T-helper 2 cell treated with Interferon-gamma antibody and Interleukin-4, amounts not matched to agents 5 μg/mL and 100 μg/mL, for 36 hours (primary cell): ENCODE data around the gene HEYL.
A peak's percentile ranks its signal among the peaks of the same experiment; 100 is the strongest.

Experiments used
- DNase-seq: peaks from one replicate; pipeline ENCODE4 v3.0.0; 2021; ENCODE audit warnings: low spot score
- H3K27ac Mint-ChIP-seq: one replicate; pipeline ENCODE4 v1.8.0; 2021; ENCODE audit warnings: mild to moderate bottlenecking, mixed read lengths
- H3K27me3 Mint-ChIP-seq: one replicate; pipeline ENCODE4 v1.8.0; 2021; ENCODE audit warnings: low read depth, mixed read lengths
- H3K36me3 Mint-ChIP-seq: one replicate; pipeline ENCODE4 v1.8.0; 2021; ENCODE audit warnings: low read depth, mixed read lengths
- H3K4me1 Mint-ChIP-seq: one replicate; pipeline ENCODE4 v1.8.0; 2021; ENCODE audit warnings: low read depth, mixed read lengths
- H3K4me3 Mint-ChIP-seq: one replicate; pipeline ENCODE4 v1.8.0; 2022; ENCODE audit warnings: mild to moderate bottlenecking, moderate library complexity, mixed read lengths
- H3K9me3 Mint-ChIP-seq: one replicate; pipeline ENCODE4 v1.8.0; 2021; ENCODE audit warnings: mixed read lengths

The HEYL gene

DNA sequence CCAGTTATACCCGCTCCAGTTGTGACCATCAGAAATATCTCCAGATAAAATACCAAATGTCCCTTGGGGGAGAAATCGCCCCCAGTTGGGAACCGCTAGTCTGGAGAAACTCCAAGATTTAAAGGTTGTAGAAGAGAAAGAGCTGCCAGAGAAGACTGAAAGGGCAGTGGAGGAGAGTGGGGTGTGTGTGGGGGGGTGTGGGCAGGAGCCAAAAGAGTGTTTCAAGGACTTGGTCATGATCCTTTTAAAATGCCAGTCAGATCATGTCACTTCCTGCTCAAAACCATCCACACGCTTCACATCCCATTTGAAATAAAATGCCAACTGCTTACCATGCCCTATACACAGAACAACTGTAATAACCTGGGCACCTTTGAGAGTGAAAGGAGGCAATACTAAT, 3.4 kb upstream of the HEYL start:
- Mint-ChIP-seq H3K27me3 (peaks cover 34% of the 10 kb centered on the region), H3K4me3 (no peak overlapping the region), H3K27ac (no peak overlapping the region), H3K36me3 (no peaks in the 10 kb centered on the region), H3K9me3 (no peaks in the 10 kb centered on the region), H3K4me1 (peaks cover 3% of the 10 kb centered on the region)
- no peak for DNase-seq

DNA sequence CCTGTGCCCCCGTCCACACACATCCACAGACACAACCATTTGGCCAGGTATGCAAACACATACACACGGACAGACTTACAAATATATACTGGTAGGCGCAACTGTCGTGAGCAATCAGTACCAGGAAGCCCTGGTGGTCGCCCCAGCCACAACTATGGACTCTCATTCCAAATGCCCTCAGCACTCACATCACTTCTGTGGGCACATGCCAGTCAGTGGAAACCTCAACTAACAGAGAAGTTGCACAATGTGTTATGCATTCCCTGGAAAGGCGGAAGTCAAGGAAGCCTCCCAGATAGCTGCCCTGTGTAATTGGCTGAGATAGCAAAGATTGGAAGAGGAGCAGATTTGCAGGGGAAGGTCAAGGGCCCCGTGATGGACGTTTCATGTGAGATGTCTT, 1.4 kb upstream of the HEYL start:
- no peak for DNase-seq
- no peaks in the 10 kb centered on the region for H3K9me3 Mint-ChIP-seq
- peaks cover 3% of the 10 kb centered on the region for H3K4me1 Mint-ChIP-seq
- H3K27ac Mint-ChIP-seq: no peak overlapping the region
- no peaks in the 10 kb centered on the region for H3K36me3 Mint-ChIP-seq
- no peak overlapping the region for H3K4me3 Mint-ChIP-seq
- peaks cover 36% of the 10 kb centered on the region for H3K27me3 Mint-ChIP-seq

DNA sequence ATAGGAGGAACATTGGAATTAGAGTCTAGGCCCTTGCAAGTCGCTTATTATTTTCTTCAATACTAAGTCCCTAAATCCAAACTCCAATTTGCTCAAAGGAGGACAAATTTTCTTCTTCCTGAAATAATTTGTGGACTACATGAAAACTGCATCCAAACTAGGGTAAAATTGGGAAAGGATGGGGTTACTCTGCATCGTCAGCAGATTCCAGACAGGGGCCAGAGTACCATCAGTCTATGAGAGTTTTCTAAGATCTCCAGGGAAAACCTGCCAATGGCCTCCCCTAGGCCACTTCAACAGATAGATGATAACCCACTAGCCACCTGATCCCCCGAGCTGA, 508 bp downstream of the HEYL start:
- no peak for DNase-seq
- H3K9me3 Mint-ChIP-seq: no peaks in the 10 kb centered on the region
- peak overlapping the region; percentile 54 for H3K4me3 Mint-ChIP-seq
- peaks cover 34% of the 10 kb centered on the region for H3K27me3 Mint-ChIP-seq
- peaks cover 3% of the 10 kb centered on the region for H3K4me1 Mint-ChIP-seq
- no peak overlapping the region for H3K27ac Mint-ChIP-seq
- H3K36me3 Mint-ChIP-seq: no peaks in the 10 kb centered on the region

DNA sequence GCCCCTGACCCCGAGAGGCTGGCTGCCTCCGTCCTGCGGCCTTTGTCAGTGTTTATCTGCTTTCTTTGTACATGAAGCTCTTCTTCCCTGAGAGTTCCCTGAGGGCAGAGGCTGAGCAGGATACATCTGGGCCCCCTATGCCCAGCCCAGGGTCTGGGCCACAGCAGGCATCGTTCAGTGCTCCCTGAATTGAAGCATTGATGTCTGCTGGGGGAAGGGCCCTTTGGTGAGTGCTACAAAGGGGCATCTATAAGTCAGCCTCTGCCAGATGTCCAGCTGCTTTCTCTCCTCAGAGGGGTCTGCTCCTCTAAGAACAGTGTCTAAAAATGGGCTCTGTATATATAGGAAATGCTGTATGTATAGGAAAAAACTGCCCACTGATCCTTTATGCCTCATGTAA, 2.1 kb downstream of the HEYL start:
- peaks cover 25% of the 10 kb centered on the region for H3K27me3 Mint-ChIP-seq
- no peak overlapping the region for H3K27ac Mint-ChIP-seq
- no peak overlapping the region for H3K4me3 Mint-ChIP-seq
- H3K9me3 Mint-ChIP-seq: no peaks in the 10 kb centered on the region
- DNase-seq: no peak
- peaks cover 6% of the 10 kb centered on the region for H3K4me1 Mint-ChIP-seq
- no peaks in the 10 kb centered on the region for H3K36me3 Mint-ChIP-seq

DNA sequence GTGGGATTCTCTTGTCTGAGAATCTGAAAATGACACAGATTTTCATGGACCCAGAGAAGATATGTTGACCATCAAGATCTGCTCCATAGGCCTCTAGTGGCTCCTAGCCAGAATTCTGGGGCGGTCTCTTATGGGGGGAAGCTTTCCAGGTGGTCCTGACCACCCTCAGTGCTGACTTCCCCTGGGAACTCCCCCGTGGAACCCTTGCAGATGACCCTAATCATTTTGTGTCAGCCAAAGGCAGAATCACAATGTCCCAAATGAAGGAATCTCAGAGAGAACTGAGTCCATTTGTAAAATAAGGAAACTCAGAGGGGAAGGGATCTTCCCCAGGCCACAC, 3.6 kb downstream of the HEYL start:
- Mint-ChIP-seq H3K27me3 (peaks cover 22% of the 10 kb centered on the region), H3K9me3 (no peaks in the 10 kb centered on the region), H3K4me1 (peaks cover 16% of the 10 kb centered on the region), H3K27ac (no peak overlapping the region), H3K4me3 (no peak overlapping the region), H3K36me3 (no peaks in the 10 kb centered on the region)
- DNase-seq: no peak

DNA sequence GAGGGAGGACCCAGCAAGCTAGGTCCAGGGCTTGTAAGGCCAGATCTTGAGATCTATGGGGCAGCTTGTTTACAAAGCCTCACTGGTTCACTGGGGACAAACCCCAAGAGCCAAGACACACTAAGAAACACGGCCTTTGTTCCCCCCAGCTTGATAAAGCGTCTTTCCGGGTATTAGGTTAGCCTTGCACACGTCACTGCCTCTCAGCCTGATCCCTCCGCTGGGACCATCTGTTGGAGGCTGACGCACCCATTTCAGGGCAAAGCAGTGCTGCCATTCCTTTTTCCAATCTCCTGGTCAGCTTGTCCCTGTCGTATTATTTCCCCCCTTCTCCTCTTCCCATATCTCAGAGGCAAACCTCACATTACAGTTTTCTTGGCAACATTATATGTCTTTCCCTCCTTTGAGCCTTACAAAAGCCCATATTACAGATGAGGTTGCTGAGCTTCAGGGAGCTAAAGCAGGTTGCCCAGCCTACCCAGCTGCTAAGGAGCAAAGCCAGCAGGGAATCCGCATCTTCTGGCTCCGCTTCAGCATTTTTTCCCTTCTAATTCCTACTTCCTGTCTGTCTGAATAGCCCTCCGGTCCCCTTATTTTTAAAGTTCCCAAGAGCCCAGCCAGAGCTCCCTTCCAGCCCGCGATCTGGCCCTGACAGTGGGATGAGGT, 4.1 kb downstream of the HEYL start:
- no peaks in the 10 kb centered on the region for H3K9me3 Mint-ChIP-seq
- no peaks in the 10 kb centered on the region for H3K36me3 Mint-ChIP-seq
- peaks cover 19% of the 10 kb centered on the region for H3K27me3 Mint-ChIP-seq

DNA sequence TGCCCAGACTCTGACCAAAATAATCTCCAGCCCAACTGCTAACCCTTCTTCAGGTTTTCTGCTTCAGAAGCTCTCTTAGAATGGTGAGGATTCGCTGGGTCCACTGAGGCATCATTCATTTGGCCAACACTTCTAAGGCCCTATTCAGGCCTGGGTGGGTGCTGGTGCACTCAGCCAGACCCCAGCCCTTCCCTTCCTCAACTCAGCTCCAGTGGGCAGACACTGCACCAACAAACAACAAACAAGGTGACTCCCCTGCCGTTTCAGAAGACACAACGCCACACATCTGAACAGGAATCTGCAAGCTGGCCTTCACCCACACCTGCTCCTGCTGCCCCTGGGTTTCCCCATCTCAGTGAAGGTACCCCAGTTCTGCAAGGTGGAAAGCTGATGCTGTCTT, 6.0 kb downstream of the HEYL start:
- Mint-ChIP-seq H3K27me3 (peaks cover 11% of the 10 kb centered on the region), H3K9me3 (no peaks in the 10 kb centered on the region), H3K4me1 (peaks cover 13% of the 10 kb centered on the region), H3K36me3 (no peaks in the 10 kb centered on the region), H3K27ac (no peak overlapping the region), H3K4me3 (no peak overlapping the region)
- DNase-seq: no peak

More for the DNA sequence above, 4.1 kb downstream of the HEYL start:
- no peak for DNase-seq
- Mint-ChIP-seq H3K27ac (no peak overlapping the region), H3K4me3 (no peak overlapping the region), H3K4me1 (peaks cover 16% of the 10 kb centered on the region)

DNA sequence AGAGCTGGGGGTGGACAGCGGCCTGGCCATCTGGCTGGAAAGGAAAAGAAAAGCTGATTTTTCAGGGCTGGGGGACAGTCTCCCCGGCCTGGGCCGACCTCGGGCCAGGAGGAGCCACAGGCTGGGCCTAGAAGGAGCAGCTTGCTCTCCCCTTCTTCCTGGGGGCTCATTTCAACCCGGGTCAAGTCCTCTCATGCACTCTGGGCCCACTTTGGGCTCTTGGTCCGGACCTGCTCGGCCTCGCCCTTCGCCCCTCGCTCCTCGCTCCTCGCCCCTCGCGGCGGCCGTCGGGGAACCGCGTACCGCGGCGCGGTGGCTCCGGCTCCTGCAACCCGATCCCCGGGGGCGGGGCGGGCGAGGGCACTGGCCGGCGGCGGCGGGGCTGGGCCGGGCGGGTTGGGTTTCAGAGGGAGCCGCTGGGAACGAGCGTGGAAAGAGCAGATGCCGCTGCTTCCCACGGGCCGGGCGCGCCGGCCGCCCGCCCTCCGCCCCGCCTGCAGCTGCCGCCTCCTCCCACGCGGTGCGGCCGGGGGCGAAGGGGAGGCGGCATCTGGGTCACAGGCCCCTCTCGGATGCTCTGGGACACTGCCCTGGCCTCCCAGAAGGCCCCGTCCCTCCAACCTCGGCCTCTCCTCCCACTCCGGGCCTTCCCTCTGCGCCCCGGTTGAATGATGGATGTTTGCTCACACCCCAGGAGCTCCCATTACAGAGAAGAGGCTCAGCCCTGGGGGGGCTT, 6.6 kb downstream of the HEYL start:
- peaks cover 13% of the 10 kb centered on the region for H3K4me1 Mint-ChIP-seq
- H3K36me3 Mint-ChIP-seq: no peaks in the 10 kb centered on the region
- no peak overlapping the region for H3K27ac Mint-ChIP-seq
- no peak overlapping the region for H3K4me3 Mint-ChIP-seq
- no peaks in the 10 kb centered on the region for H3K9me3 Mint-ChIP-seq
- H3K27me3 Mint-ChIP-seq: peaks cover 6% of the 10 kb centered on the region
- DNase-seq: no peak

DNA sequence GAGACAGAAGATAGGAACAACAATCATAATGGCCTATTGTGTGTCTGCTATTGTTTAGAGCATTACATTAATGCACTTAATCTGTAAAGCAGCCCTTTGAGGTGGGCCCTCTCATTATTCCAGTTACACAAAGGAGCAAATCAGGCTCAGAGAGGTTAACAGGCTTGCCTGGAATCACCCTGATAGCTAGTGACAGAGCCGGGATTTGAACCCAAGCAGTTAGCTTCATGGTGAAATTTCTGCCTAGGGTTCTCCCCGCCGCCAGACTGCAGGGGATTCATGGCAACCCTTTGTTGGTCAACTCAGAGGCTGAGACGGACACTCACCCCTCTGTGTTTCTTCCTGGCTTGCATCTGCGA, 7.1 kb downstream of the HEYL start:
- no peak overlapping the region for H3K27ac Mint-ChIP-seq
- no peaks in the 10 kb centered on the region for H3K9me3 Mint-ChIP-seq
- H3K36me3 Mint-ChIP-seq: no peaks in the 10 kb centered on the region
- H3K4me3 Mint-ChIP-seq: no peak overlapping the region
- H3K27me3 Mint-ChIP-seq: peaks cover 3% of the 10 kb centered on the region
- peaks cover 13% of the 10 kb centered on the region for H3K4me1 Mint-ChIP-seq
- DNase-seq: no peak

DNA sequence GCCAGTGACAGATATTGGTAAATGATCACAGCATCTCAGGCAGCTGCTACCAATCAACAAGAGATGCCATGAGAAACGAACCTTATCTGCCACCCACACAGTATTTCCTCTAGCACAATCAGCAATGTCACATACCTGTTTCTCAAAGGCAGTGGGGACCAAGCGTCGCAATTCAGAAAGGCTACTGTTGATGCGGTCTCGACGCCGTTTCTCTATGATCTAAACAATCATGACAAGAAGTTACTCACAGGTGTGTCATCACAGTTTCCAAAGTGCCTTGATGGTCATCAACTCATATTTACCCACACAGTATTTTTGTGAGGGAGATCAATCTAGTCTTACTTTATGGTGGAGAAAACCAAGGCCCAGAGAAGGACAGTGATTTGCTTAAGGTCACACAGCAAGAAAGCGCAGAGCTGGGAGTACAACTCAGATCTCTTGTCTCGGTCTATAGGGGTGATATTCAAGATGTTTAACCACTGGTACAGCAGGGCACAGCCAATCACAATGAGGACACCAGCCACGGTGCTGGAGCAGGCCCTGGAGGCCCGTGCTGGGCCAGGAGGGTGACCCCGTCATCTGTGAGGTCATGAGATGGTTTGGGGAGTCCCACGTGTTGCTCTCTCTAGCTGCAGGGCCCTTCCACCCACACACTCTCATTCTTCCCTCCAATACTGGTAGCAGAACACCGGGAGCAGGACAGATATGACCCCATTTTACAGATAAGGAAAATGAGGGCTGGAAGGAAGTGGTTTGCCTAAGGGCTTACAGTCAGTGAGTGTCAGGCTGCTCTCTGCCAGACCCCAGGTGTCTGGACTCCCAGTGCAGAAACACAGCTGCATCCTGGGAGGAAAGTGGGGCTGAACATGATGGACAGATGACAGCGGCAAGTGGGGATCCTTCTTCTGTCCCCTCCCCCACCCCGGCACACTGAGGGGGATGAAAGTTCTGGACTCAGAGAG, 7.8 kb downstream of the HEYL start:
- no peak overlapping the region for H3K27ac Mint-ChIP-seq
- H3K9me3 Mint-ChIP-seq: no peaks in the 10 kb centered on the region
- peaks cover 3% of the 10 kb centered on the region for H3K27me3 Mint-ChIP-seq
- H3K36me3 Mint-ChIP-seq: no peaks in the 10 kb centered on the region
- H3K4me1 Mint-ChIP-seq: peaks cover 13% of the 10 kb centered on the region
- no peak overlapping the region for H3K4me3 Mint-ChIP-seq
- DNase-seq: peak; percentile 54

DNA sequence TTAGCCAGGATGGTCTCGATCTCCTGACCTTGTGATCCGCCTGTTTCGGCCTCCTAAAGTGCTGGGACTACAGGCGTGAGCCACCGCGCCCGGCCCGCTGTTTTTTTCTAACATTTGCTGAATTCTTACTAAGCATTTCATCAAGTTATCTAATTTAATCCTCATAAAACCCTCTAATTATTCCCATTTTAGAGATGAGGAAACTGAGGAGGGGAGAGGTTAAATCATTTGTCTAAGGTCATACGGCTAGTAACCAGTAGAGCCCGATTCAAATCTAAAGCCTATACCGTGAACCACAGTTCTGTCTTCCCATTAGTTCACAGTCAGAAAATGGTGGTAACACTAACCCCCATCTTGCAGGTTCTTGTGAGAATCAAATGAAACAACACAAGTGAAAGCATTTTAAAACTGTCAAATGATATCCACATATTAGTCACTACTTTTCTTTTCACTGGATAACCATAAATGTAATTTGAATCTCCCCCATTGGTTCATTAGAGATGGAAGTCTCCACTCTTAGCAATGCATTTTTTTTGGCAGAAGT, 10.6 kb downstream of the HEYL start:
- Mint-ChIP-seq H3K27me3 (peaks cover 1% of the 10 kb centered on the region), H3K4me1 (peaks cover 13% of the 10 kb centered on the region), H3K9me3 (no peaks in the 10 kb centered on the region)

DNA sequence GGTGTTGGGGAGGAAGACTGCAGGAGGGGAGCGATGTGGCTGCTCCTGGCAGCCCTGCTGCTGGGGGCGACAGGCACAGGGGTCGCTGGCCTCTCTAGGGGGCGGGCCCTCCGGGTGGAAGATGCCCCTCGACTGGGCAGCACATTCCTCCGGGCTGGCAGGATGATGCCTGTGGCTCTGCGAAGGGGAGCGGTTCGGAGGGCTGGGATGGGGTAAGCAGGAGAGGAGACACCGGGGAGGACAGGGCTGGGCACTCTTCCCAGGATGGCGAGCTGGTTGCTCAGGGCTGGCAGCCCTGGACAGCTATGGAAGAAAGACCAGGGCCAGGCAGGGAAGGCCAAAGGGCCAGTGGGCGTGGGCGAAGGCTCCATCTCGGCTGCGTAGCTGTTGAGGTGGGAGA, 12.8 kb downstream of the HEYL start:
- Mint-ChIP-seq H3K27ac (no peak overlapping the region), H3K4me1 (peaks cover 7% of the 10 kb centered on the region), H3K36me3 (no peaks in the 10 kb centered on the region), H3K27me3 (peaks cover 1% of the 10 kb centered on the region), H3K4me3 (no peak overlapping the region), H3K9me3 (no peaks in the 10 kb centered on the region)
- DNase-seq: no peak

More for the DNA sequence above, 10.6 kb downstream of the HEYL start:
- no peak for DNase-seq
- H3K4me3 Mint-ChIP-seq: no peak overlapping the region
- H3K36me3 Mint-ChIP-seq: no peaks in the 10 kb centered on the region
- no peak overlapping the region for H3K27ac Mint-ChIP-seq

DNA sequence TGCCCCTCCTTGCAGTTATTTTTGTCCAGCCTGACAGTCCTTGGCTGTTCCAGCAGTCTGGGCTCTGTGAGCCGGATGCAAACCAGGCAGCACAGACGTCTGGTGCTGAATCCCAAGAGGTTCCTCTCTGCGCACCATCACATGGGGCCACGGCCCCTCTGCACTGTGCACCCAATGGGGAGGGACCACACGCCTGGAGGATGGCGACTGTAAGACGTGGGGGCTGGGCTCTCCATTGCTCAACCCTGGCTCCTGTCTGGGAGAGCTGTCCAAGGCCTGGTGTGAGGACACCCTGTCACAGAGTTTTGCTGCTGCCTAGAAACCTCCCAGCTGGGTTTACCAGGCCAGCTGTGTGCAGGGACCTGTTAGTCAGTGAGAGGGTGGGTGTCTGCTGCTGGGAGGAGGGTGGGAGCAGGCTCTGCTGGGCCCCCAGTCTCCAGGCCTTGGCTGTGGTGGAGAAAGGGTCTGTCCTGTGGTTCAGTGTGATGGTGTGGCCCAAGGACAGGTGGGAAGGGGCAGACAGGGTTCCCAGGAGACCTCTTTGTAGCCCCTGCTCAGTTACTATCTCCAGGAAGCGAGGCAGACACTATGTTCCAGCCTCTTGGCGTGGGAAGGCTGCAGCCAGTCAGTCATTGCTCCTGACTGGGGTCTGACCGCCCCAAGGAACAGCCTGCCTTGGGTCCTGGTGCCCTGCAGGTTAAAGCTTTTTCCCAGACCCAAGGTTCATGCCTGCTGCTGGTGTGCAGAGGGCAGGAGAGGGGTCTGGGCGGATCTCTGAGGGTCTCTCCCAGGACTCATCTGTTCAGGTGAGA, 13.8 kb downstream of the HEYL start:
- H3K4me3 Mint-ChIP-seq: no peak overlapping the region
- no peaks in the 10 kb centered on the region for H3K4me1 Mint-ChIP-seq
- H3K36me3 Mint-ChIP-seq: no peaks in the 10 kb centered on the region
- H3K9me3 Mint-ChIP-seq: peaks cover 1% of the 10 kb centered on the region
- H3K27me3 Mint-ChIP-seq: peaks cover 1% of the 10 kb centered on the region
- H3K27ac Mint-ChIP-seq: no peak overlapping the region
- DNase-seq: no peak
